Neural progenitor cell (in vitro differentiated cells): ENCODE data around the gene OR52E4.

Source experiments
- CTCF ChIP-seq: fragments of 200-600 bp; sonication (generic); IDR thresholded peaks from 2 replicates; pipeline ENCODE4 v1.5.1; 2017; ENCODE audit warnings: antibody characterized with exemption, mild to moderate bottlenecking
- EZH2 ChIP-seq: fragments of 200-600 bp; sonication (generic); IDR thresholded peaks from 2 replicates; pipeline ENCODE4 v1.6.1; 2017; ENCODE audit warnings: antibody characterized with exemption, mild to moderate bottlenecking, moderate library complexity
- EZH2phosphoT487 ChIP-seq: fragments of 200-600 bp; sonication (generic); IDR thresholded peaks from 2 replicates; pipeline ENCODE4 v1.6.1; 2017; ENCODE audit warnings: antibody characterized with exemption

- TF ChIP-seq CTCF (no peak), EZH2phosphoT487 (no peak), EZH2 (no peak)
These were observed 32.7 kb upstream of the OR52E4 start for GRCh38 chr11:5847711-5848110.
